Hepatic stellate cell (primary cell): ENCODE data around the gene WIZ.
A peak's percentile ranks its signal among the peaks of the same experiment; 100 is the strongest.

ENCODE experiments used
- DNase-seq: peaks from one replicate; pipeline ENCODE4 v3.0.0; 2011; ENCODE audit warnings: low spot score

The WIZ gene

DNA sequence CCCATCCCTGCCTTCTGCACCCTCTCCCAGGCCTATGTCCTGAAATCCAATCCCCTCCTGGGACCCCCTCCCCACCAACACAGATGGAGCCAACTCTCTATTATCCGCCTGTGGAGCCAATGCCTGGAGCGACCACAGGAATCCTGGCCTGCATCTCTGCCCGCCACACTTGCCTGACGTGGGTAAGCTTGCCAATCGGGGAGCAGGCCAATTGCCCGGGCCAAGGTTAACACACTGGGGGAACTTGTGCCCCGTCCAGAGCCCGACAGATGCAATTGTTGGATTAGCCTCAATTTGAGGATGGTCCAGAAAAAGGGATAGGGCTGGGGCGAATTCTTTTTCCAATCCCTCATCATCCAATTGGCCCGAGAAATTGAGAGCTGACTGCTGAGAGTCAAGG, 5.9 kb downstream of the WIZ start:
- DNase-seq, result no peak

DNA sequence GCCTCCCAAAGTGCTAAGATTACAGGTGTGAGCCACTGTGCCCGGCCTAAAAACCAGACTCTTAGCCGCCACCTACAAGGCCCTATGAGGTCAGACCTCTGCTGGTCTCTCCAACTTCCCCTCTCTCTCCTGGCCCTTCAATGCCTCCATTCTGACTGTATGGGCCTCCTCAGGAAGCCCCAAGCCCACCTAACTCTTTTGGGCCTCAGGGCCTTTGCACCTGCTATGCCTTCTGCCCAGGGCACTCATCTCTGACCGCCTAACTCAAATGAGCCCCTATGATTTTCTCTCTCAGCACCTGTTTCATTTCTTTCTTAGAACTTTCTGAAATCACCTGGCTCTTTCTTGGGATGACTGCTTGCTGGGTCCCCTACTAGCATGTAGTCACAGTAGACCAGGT, 6.4 kb downstream of the WIZ start:
- no peak for DNase-seq

DNA sequence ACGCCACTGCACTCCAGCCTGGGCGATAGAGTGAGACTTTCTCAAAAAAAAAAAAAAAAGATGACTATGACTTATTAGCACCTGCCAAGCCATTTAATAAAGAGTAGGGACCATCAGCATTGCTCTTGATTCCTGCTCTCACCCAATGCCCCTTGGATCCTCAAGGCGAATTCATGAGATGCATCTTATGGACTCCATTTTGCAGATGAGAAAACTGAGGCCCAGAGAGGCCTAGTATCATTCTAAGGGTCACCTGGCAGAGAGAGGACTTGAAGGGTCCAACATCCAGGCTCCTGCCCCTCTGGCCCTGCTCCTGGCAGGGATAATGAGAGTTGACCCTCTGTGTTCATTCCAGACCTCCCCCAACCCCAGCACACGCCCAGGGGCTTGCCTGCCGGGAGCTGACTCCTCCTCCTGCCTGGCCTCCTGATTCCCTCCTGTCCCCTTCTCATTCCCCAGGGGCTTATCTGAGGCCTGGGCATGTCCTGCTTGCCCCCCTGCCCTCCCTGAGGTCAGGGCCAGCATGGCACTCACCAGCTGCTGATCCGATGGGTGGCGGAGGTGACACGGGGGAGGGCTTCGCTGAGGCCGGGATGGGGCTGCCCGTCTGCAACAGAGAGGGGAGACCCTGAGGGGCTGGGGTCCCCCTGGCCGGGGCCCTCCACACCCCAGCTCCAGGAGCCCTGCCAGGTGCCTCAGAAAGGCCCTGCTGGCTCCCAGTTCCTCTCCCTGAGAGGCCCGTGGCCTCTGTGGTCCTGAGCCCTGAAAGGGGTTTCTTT, 7.4 kb downstream of the WIZ start:
- no peak for DNase-seq

DNA sequence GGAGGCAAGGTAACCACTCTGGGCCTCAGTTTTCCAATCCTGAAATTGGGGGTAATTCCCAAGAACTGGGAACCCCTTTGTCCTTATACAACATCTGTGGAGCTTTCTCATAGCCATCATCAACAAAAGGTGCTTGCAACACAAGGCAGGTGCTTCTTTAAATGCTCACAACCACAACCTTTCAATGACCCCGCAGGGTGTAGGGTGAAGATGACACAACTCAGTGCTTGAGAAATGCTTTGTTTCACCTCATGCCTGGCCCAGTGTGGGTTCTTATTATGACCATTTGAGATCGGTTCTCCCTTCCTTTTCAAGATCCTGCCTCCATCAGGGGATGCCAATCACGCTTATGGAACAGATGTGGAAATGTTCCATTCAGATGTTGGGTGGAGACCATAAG, 8.4 kb downstream of the WIZ start:
- DNase-seq, result no peak

- DNase-seq, result no peak
These were observed 9.7 kb downstream of the WIZ start for GRCh38 chr19:15439821-15440641.

DNA sequence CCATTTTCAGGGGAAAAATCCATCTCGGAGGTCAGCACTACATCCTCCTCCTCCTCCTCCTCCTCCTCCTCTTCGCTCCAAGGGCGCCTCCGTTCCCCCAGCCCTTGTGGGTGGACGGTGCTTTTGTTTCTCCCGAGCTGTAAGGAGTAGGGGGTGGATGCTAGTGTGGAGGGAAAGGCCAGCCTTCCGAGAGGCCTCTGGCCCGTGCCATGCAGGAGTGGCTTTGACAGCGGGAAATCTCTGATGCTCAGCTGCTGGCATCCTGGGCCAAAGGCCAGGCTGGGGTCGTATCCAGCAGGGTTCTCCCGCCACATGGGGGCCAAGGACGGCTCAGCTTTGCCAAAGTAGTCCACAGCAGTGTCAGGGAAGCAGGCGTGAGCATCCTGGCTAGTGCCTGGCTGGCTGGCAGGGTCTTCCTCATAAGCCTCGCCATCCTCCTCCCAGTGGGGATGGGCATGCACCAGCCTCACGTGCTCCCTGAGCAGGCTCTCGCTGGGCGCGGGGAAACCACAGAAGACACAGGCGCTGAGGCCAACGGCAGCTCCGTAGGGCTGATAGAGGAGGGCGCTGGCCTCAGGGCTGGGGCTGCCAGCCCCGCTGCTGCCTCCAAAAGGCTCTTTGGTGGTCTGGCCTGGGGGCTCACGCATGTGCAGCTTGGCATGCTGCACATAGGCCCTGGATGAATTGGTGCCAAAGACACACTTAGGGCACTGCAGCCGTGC, 10.5 kb downstream of the WIZ start:
- DNase-seq, result no peak

- DNase-seq, result no peak
These were observed 11.2 kb downstream of the WIZ start for GRCh38 chr19:15438577-15438976.

GRCh38 chr19:15438124-15438496, 11.6 kb downstream of the WIZ start:
- DNase-seq, result no peak

DNA sequence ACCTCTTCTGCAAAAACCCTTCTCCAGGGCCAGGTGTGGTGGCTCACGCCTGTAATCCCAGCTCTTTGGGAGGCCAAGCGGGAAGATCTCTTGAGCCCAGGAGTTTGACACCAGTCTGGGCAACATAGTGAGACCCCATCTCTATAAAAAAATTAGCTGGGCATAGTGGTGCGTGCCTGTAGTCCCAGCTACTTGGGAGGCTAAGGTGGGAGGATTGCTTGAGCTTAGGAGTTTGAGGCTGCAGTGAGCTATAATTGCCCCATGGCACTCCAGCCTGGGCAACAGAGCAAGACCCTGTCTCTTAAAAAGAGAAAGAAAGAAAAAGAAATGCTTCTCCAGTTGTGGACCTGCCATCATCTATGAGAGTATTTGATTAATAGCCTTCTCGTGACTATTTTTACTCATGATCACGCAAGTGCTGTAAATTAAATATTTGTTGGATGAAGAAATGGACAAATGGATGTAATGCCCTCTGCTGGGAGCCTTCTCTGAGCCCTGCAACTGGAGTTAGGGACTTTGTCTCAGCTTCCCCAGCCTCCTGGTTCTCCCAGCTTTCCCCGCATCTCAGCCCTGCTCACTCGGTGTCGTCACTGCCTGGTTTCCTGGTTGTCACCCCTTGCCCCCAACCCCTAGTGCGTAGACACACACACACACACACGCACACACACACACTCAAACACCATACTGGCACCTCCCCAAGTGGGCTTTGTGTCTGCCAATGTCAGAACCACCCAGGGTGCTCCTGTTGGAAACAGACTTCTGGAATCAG, 12.2 kb downstream of the WIZ start:
- peak; percentile 77 for DNase-seq

DNA sequence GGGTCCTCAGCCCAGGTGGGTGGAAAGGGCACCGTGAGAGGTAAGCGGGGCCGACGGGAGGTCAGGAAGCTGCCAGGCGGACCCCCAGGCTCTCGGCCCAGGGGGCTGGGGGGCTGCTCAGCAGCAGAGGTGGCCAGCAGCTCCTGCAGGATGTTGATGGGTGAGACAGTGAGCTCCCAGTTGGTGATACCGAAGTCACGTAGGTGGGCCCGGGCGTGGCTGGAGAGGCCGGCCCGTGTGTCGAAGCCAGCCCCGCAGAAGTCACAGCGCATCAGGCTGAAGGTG, 13.0 kb downstream of the WIZ start:
- DNase-seq, result no peak

DNA sequence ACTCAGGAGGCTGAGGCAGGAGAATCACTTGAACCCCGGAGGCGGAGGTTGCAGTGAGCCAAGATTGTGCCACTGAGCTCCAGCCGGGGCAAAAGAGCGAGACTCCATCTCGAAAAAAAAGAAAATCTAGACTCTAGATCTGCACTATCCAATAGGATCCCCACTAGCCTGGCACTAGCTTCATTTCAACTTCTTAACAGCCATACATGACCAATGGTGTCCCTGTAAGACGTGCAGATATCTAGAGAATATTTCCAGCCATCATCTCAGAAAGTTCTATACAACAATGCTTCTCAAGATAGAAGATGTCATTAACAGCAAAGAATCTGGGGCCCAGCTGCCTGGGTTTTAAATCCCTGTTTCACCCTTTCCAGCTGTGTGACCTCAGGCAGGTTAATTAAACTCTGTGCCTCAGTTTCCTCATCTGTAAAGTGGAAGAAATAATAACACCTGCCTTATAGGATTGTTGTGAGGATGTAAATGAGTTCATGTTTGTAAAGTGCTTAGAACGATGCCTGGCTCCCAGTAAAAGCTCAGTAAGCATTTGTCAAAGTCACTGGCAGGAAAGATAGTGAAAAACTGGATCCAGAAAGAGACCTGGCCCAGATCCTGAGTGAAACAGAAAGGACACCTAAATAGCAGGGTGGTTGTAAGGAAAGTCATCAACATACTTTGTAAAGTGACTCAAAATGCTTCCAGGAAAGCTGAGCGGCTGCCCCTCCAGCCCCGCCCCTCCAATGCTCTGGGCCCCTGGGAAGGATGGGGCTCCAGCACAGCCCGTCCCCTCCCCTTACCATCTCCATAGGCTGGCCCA, 13.5 kb downstream of the WIZ start:
- DNase-seq, result no peak

DNA sequence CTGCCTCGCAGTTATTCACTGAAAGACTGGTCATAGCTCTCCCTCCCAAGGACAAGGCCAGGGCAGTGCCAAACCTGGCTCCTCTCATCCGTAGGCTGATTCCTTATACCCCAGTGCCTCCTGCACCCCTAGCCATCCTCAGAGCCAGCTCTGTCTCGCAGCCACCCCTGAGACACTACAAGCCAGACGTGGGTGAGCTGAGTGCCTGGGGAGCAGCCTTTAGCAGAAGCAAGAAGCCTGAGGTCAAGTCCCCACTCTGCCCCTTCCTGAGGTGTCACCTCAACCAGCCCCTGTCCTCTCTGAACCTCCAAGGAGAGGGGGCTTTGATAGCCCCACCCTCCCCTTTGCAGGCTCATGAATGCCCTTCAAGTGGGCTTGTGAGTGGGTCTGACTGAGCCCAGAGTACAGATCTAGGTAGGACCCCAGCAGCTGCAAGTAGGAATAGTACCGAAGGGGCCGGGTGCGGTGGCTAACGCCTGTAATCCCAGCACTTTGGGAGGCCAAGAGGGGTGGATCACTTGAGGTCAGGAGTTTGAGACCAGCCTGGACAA, 16.2 kb downstream of the WIZ start:
- DNase-seq, result no peak

DNA sequence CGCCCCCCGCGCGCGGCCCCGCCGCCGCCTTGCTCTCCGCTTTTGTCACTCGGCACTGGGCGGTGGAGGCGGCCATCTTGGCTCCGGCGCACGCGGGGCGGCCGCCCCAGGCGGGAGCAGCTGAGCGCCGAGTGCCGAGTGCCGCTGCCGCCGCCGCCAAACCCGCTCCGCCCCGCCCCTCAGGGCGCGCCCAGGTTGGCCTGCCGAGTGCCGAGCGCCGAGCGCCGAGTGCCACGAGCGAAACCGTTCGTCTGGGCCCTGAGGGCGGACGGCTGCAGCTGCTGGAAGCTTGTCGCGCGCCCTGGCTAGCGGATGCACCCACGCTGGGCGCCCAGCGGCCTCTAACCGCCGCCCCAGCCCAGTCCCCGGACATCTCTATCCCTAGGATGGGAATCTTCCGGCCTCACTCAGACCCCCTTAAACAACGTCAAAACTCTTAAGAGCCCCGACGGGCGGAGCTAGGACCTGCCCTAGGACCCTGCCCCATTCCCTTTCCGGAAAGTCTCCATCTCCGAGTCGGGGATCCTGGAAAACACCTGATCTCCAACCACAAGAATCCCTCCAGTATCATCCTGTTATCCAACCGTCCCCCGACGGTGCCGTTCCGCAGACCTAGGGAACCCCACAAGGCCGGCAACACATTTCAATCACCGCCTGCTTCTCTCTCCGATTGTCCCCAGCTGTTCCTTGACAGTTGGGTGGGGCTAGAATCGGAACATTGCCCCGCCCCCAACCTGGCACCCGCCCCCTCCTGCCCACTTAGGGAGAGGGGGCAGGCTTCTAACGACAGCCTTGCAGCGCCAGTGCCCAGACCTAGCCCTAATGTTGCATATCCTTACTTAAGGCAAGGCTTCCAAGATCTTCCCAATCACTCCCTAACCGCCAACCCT, 16.9 kb downstream of the WIZ start:
- DNase-seq, result peak; percentile 97

DNA sequence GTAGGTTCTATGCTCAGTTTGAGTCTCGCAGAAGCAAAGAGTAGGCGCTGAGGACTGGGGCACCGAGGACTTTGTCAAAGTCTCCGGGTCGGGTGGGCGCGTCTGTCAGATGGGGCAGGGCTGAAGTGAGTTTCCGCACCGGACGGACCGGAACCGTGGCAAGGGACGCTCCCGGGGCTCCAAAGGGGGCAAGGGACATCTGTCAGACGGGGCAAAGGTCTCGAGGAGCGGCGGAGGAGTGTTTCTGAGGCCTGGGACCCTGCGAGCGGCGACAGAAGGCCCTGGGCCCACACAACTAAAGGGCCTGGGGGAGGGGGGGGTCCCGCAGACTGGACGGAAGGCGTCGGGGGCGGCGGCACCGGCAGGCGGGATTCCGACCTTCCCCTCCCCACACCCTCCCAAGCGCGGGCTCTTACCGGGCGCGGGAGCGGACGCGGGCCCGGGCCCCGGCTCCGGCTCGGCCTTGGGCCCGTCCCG, 17.7 kb downstream of the WIZ start:
- DNase-seq, result peak; percentile 52

DNA sequence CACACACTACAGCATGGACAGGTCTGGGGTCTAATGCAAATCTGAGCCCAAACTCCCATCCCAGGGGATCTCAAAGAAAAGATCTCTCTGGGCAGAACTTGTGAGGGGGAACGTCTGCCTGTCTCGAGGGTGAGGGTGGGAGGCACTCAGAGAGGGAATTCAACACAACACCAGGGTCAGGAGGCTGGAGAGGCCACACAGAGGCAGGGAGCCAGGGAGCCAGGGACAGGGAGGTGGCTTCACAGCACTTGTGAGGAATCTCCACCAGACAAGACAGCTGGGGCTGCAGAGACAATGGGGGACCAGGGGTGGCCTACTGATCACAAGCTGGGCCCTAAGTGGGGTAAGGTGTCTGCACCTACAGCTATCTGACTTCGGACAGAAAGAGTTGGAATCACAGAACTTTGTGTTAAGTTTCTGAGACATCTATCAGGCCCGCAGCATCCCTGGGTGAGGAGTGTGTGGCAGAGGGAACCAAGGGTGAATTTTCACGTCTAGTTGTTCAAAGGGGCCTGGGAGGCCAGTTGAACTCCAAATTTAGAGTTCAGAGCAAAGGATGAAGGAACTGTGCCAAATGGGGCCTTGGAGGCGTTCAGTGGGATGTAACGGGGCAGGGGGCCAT, 18.2 kb downstream of the WIZ start:
- no peak for DNase-seq

GRCh38 chr19:15430526-15431120, 19.1 kb downstream of the WIZ start:
- no peak for DNase-seq

- DNase-seq, result no peak
These were observed 19.8 kb downstream of the WIZ start for GRCh38 chr19:15429825-15430467.

- DNase-seq, result no peak
These were observed 20.6 kb downstream of the WIZ start for GRCh38 chr19:15428956-15429824.
